GM12878 (cell line): ENCODE measurements around the gene CNTRL. TPM values are rescaled to one million over a fixed set of nuclear protein-coding genes. Genes with fewer than 3 reads are reported as not detected.
A peak's percentile ranks its signal among the peaks of the same experiment; 100 is the strongest.

Experiments used
- CBX3 ChIP-seq: fragments of 200-600 bp; sonication (generic); IDR thresholded peaks from 2 replicates; pipeline ENCODE4 v1.6.1; 2016; ENCODE audit warnings: low read depth, borderline replicate concordance
- CEBPB ChIP-seq, 2 experiments: fragments of 150-350 bp in 1 of 2; IDR thresholded peaks; 2 replicates each; pipeline ENCODE4 v1.6.1; 2012 to 2014; ENCODE audit warnings: low read depth in 2 of 2, low read length in 2 of 2, borderline replicate concordance in 1 of 2, inconsistent platforms in 1 of 2
- CHD1 ChIP-seq: IDR thresholded peaks from 2 replicates; pipeline ENCODE4 v1.6.1; 2012; ENCODE audit warnings: low read depth, low read length, improper control_type of control experiment
- CHD2 ChIP-seq: IDR thresholded peaks from 2 replicates; pipeline ENCODE4 v1.6.1; 2011; ENCODE audit warnings: low read depth, low read length, improper control_type of control experiment, borderline replicate concordance
- ETV6 ChIP-seq, 2 experiments: fragments of 450-650 bp in 1 of 2; IDR thresholded peaks in 1 of 2; conservative IDR thresholded peaks in 1 of 2; 2 replicates each; pipeline ENCODE4 v1.6.1; 2014; ENCODE audit warnings: antibody characterized with exemption in 1 of 2, borderline replicate concordance in 1 of 2, low read depth in 1 of 2, mild to moderate bottlenecking in 1 of 2, moderate library complexity in 1 of 2
- EZH2 ChIP-seq: IDR thresholded peaks from 2 replicates; pipeline ENCODE4 v1.6.1; 2012; ENCODE audit warnings: low read depth, mild to moderate bottlenecking, control low read depth, inconsistent platforms, low read length, borderline replicate concordance; ENCODE audit not compliant: control insufficient read depth
- GATAD2B ChIP-seq: fragments of 450-650 bp; conservative IDR thresholded peaks from 2 replicates; pipeline ENCODE4 v1.6.1; 2017; ENCODE audit warnings: low read depth, mild to moderate bottlenecking, moderate library complexity
- IRF4 ChIP-seq: IDR thresholded peaks from 2 replicates; pipeline ENCODE4 v1.6.1; 2011; ENCODE audit warnings: low read depth, low read length
- MEF2A ChIP-seq: IDR thresholded peaks from 2 replicates; pipeline ENCODE4 v1.6.1; 2011; ENCODE audit warnings: low read depth, mild to moderate bottlenecking, low read length, moderate library complexity; ENCODE audit not compliant: insufficient read depth
- MTA2 ChIP-seq: fragments of 450-650 bp; IDR thresholded peaks from 2 replicates; pipeline ENCODE4 v1.6.1; 2016; ENCODE audit warnings: low read depth, mild to moderate bottlenecking, moderate library complexity
- NBN ChIP-seq: fragments of 450-650 bp; IDR thresholded peaks from 2 replicates; pipeline ENCODE4 v1.6.1; 2016
- NR2C1 ChIP-seq: fragments of 450-650 bp; IDR thresholded peaks from 2 replicates; pipeline ENCODE4 v1.6.1; 2017; ENCODE audit warnings: antibody characterized with exemption, mild to moderate bottlenecking, moderate library complexity
- NR2F1 ChIP-seq: fragments of 450-650 bp; conservative IDR thresholded peaks from 2 replicates; pipeline ENCODE4 v1.6.1; 2017; ENCODE audit warnings: mild to moderate bottlenecking
- PAX5 ChIP-seq: IDR thresholded peaks from 2 replicates; pipeline ENCODE4 v1.6.1; 2011; ENCODE audit warnings: low read depth, low read length, borderline replicate concordance
- PML ChIP-seq: IDR thresholded peaks from 2 replicates; pipeline ENCODE4 v1.6.1; 2012; ENCODE audit warnings: low read length, inconsistent platforms
- RB1 ChIP-seq: fragments of 450-650 bp; formaldehyde crosslinking; IDR thresholded peaks from 2 replicates; pipeline ENCODE4 v1.6.1; 2017; ENCODE audit warnings: mild to moderate bottlenecking, borderline replicate concordance
- RFX5 ChIP-seq: IDR thresholded peaks from 2 replicates; pipeline ENCODE4 v1.6.1; 2011; ENCODE audit warnings: low read depth, low read length, improper control_type of control experiment
- SIN3A ChIP-seq: IDR thresholded peaks from 2 replicates; pipeline ENCODE4 v1.6.1; 2012; ENCODE audit warnings: low read depth, low read length, improper control_type of control experiment
- SMC3 ChIP-seq: IDR thresholded peaks from 2 replicates; pipeline ENCODE4 v1.6.1; 2011; ENCODE audit warnings: low read length, improper control_type of control experiment, borderline replicate concordance
- SRF ChIP-seq, 2 experiments: IDR thresholded peaks; 2 replicates each; pipeline ENCODE4 v1.6.1; 2011; ENCODE audit warnings: low read depth in 2 of 2, low read length in 2 of 2, mild to moderate bottlenecking in 1 of 2, moderate library complexity in 1 of 2
- TARDBP ChIP-seq: IDR thresholded peaks from 2 replicates; pipeline ENCODE4 v1.6.1; 2016; ENCODE audit warnings: borderline replicate concordance
- TCF3 ChIP-seq: IDR thresholded peaks from 2 replicates; pipeline ENCODE4 v1.6.1; 2012; ENCODE audit warnings: low read depth, mild to moderate bottlenecking, low read length, borderline replicate concordance; ENCODE audit not compliant: insufficient read depth
- ZNF384 ChIP-seq: IDR thresholded peaks from 2 replicates; pipeline ENCODE4 v1.6.1; 2012; ENCODE audit warnings: low read depth, mild to moderate bottlenecking, low read length, improper control_type of control experiment, borderline replicate concordance
- polyA plus RNA-seq, 11 experiments: library from polyadenylated mRNA; depleted of rRNA in 4 of 11; unstranded in 6 of 11; stranded (reverse) in 5 of 11; fragments of >200 nt; fragmentation: Nextera tagmentation in 4 of 11; fragmentation: Illumina TruSeq in 1 of 11; extraction: Ambion mirVana in 4 of 11; extraction: Trizol in 1 of 11; gene quantifications; 1 replicate in 1 of 11; 2 replicates in 10 of 11; pipeline versions ENCODE4 v1.2.1 to v1.2.3, GENCODE V29; 2011 to 2016; ENCODE audit warnings: inconsistent platforms in 2 of 11, missing spikeins in 2 of 11, low read depth in 1 of 11
- total RNA-seq, 4 experiments: library from RNA; depleted of rRNA in 3 of 4; stranded (reverse); fragments of >200 nt in 3 of 4; fragmentation: Illumina TruSeq in 1 of 4; extraction: Trizol in 1 of 4; gene quantifications; 2 replicates each; pipeline versions ENCODE4 v1.2.1 to v1.2.3, GENCODE V29; 2013 to 2021
- TF ChIP-seq, protein P1 (sequence below): fragments of 450-650 bp; IDR thresholded peaks from 2 replicates; pipeline ENCODE4 v1.6.1; 2018; ENCODE audit warnings: borderline replicate concordance, mild to moderate bottlenecking; ENCODE audit not compliant: partially characterized antibody
- TF ChIP-seq, protein P2 (sequence below): fragments of 450-650 bp; formaldehyde crosslinking; IDR thresholded peaks from 2 replicates; pipeline ENCODE4 v1.4.0; 2020; ENCODE audit warnings: mild to moderate bottlenecking, moderate library complexity

The CNTRL gene
- total and polyA plus RNA-seq, 10 of the 15 experiments (the other 5 are each of a cell fraction or from before 2014, with no cell fraction given), result 20.0 to 65.4 (median 38.8) TPM

DNA sequence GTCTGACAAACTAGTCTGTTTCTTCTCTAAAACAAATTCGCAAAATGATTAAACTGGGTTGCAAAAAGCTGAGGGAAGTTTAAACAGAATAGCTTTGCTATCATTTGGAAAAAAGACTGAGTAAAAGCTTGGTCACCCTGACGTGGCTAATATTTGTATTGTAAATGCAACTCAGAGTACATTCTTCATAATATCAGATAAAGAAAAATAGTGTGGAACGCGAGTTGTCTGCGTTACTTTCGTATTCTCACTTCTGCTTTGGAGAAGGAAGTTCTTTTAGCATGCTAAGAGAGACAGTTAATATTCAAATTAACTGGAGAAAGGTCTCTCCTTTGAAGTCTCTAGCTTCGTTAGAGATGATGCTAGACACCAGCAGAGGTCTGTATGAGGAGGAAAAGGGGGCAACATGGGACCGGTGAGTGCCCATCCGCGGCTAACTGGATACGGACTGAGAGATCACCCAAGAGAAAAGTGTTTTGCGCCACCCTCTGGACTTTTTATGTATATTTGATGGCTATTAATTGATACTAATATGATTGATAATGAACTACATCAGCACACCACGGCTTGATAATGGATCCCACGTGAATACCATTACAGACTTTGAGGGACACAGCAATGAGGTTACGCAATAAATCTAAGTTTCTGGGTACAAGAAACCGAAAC is 2.9 kb upstream of the CNTRL start (continued):
- TF ChIP-seq CBX3 (no peak), ETV6 (conservative IDR thresholded peaks at IDR 0.05 in 1 of 2, IDR thresholded peaks at IDR 0.05 in 1 of 2; ENCODE audit: borderline replicate concordance in 1 of 2, low read depth in 1 of 2) (no peak), TCF3 (no peak), RFX5 (no peak), TARDBP (no peak), CHD1 (no peak), MEF2A (no peak), SMC3 (no peak), PML (peak; percentile 50; the same call in 1 of the 2 replicates), GATAD2B (no peak), SIN3A (no peak), EZH2 (no peak), SRF (IDR thresholded peaks at IDR 0.05; ENCODE audit: low read depth in 2 of 2, low read length in 2 of 2) (no peak), NBN (no peak), NR2C1 (no peak), MTA2 (peak; percentile 48), CEBPB (IDR thresholded peaks at IDR 0.05; ENCODE audit: borderline replicate concordance in 1 of 2, low read depth in 2 of 2, low read length in 2 of 2) (peak; percentile 80 to 87; a peak in 3 of 4 replicates), IRF4 (0 out of 2 replicates have a peak, but pooled peaks have one; percentile 34), CHD2 (no peak), ZNF384 (no peak), PAX5 (no peak), NR2F1 (no peak), RB1 (no peak)
- TF ChIP-seq, protein P1, sequence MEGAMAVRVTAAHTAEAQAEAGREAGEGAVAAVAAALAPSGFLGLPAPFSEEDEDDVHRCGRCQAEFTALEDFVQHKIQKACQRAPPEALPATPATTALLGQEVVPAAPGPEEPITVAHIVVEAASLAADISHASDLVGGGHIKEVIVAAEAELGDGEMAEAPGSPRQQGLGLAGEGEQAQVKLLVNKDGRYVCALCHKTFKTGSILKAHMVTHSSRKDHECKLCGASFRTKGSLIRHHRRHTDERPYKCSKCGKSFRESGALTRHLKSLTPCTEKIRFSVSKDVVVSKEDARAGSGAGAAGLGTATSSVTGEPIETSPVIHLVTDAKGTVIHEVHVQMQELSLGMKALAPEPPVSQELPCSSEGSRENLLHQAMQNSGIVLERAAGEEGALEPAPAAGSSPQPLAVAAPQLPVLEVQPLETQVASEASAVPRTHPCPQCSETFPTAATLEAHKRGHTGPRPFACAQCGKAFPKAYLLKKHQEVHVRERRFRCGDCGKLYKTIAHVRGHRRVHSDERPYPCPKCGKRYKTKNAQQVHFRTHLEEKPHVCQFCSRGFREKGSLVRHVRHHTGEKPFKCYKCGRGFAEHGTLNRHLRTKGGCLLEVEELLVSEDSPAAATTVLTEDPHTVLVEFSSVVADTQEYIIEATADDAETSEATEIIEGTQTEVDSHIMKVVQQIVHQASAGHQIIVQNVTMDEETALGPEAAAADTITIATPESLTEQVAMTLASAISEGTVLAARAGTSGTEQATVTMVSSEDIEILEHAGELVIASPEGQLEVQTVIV, result no peak
- TF ChIP-seq, protein P2, sequence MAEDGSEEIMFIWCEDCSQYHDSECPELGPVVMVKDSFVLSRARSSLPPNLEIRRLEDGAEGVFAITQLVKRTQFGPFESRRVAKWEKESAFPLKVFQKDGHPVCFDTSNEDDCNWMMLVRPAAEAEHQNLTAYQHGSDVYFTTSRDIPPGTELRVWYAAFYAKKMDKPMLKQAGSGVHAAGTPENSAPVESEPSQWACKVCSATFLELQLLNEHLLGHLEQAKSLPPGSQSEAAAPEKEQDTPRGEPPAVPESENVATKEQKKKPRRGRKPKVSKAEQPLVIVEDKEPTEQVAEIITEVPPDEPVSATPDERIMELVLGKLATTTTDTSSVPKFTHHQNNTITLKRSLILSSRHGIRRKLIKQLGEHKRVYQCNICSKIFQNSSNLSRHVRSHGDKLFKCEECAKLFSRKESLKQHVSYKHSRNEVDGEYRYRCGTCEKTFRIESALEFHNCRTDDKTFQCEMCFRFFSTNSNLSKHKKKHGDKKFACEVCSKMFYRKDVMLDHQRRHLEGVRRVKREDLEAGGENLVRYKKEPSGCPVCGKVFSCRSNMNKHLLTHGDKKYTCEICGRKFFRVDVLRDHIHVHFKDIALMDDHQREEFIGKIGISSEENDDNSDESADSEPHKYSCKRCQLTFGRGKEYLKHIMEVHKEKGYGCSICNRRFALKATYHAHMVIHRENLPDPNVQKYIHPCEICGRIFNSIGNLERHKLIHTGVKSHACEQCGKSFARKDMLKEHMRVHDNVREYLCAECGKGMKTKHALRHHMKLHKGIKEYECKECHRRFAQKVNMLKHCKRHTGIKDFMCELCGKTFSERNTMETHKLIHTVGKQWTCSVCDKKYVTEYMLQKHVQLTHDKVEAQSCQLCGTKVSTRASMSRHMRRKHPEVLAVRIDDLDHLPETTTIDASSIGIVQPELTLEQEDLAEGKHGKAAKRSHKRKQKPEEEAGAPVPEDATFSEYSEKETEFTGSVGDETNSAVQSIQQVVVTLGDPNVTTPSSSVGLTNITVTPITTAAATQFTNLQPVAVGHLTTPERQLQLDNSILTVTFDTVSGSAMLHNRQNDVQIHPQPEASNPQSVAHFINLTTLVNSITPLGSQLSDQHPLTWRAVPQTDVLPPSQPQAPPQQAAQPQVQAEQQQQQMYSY (CRISPR knock-in tag), result no peak
